GM12892 (cell line): ENCODE data around the gene SHC3.

ENCODE experiments used
- DNase-seq: peaks from one replicate; pipeline ENCODE4 v3.0.0; 2011; ENCODE audit not compliant: insufficient read length
- FAIRE-seq: peaks from 2 replicates; lab custom pipeline; 2011; peaks lifted over from hg19 to GRCh38; lab: Jason Lieb, UNC
- POLR2A ChIP-seq: IDR thresholded peaks from 2 replicates; pipeline ENCODE4 v1.6.1; 2011; ENCODE audit warnings: low read depth, low read length, control low read depth
- POLR2AphosphoS5 ChIP-seq: IDR thresholded peaks from 2 replicates; pipeline ENCODE4 v1.6.1; 2011; ENCODE audit warnings: low read depth, low read length, control low read depth
- TAF1 ChIP-seq: IDR thresholded peaks from 2 replicates; pipeline ENCODE4 v1.6.1; 2011; ENCODE audit warnings: low read depth, mild to moderate bottlenecking, control low read depth, low read length, borderline replicate concordance

Gene SHC3

GRCh38 chr9:88969646-88970373 is 208.8 kb downstream of the SHC3 start:
- no peak for TF ChIP-seq TAF1
- no peak for TF ChIP-seq POLR2A
- no peak for TF ChIP-seq POLR2AphosphoS5
- DNase-seq (no peak), FAIRE-seq (no peak)

GRCh38 chr9:88968799-88969198 is 209.8 kb downstream of the SHC3 start:
- no peak for DNase-seq
- no peak for FAIRE-seq
- TF ChIP-seq POLR2AphosphoS5, result no peak
- TF ChIP-seq POLR2A, result no peak
- TF ChIP-seq TAF1, result no peak

- DNase-seq (no peak), FAIRE-seq (no peak)
- TF ChIP-seq TAF1, result no peak
These were observed 211.5 kb downstream of the SHC3 start for GRCh38 chr9:88966894-88967676.

- FAIRE-seq, result no peak
- TF ChIP-seq TAF1 (no peak), POLR2AphosphoS5 (no peak), POLR2A (no peak)
- DNase-seq, result no peak
These were observed 213.1 kb downstream of the SHC3 start for GRCh38 chr9:88965473-88965872.

- no peak for TF ChIP-seq TAF1
- TF ChIP-seq POLR2AphosphoS5, result no peak
- no peak for TF ChIP-seq POLR2A
- DNase-seq, result no peak
- FAIRE-seq, result no peak
These were observed 218.0 kb downstream of the SHC3 start for GRCh38 chr9:88960632-88961031.

- FAIRE-seq (no peak), DNase-seq (no peak)
- no peak for TF ChIP-seq TAF1
- no peak for TF ChIP-seq POLR2A
- no peak for TF ChIP-seq POLR2AphosphoS5
These were observed 218.7 kb downstream of the SHC3 start for GRCh38 chr9:88959727-88960469.

- TF ChIP-seq POLR2AphosphoS5 (no peak), TAF1 (no peak), POLR2A (no peak)
- no peak for DNase-seq
- no peak for FAIRE-seq
These were observed 221.1 kb downstream of the SHC3 start for GRCh38 chr9:88957526-88957925.
